Thyroid gland (tissue), 4 donors: ENCODE measurements around the gene ZBED1.

Experiments
- CTCF ChIP-seq, 6 experiments: fragments of 200-600 bp in 3 of 6; fragments of 450-650 bp in 3 of 6; sonication (generic) in 3 of 6; IDR thresholded peaks; one replicate each; pipeline ENCODE4 v1.5.1; 2016 to 2019; ENCODE audit warnings: antibody characterized with exemption in 6 of 6, mild to moderate bottlenecking in 2 of 6, inconsistent platforms in 1 of 6, moderate library complexity in 1 of 6
- POLR2A ChIP-seq, 2 donors: fragments of 450-650 bp; IDR thresholded peaks; one replicate each; pipeline ENCODE4 v1.6.1; 2017; ENCODE audit warnings: antibody characterized with exemption in 2 of 2, mild to moderate bottlenecking in 2 of 2, moderate library complexity in 1 of 2

- TF ChIP-seq CTCF (IDR thresholded peaks at IDR 0.05): no peak
- no peak for TF ChIP-seq POLR2A (IDR thresholded peaks at IDR 0.05)
Observed at GRCh38 chrX:2474963-2475726, 25.6 kb downstream of the ZBED1 start.
